K562 (cell line): Measurements from ENCODE around the gene BHLHE40. TPM values are rescaled to one million over a fixed set of nuclear protein-coding genes. Genes with fewer than 3 reads are reported as not detected.

ENCODE experiments used
- ATF6 ChIP-seq: sonication (generic); formaldehyde crosslinking; IDR thresholded peaks from 2 replicates; pipeline ENCODE4 v1.4.0; 2020; ENCODE audit warnings: mild to moderate bottlenecking, missing genetic modification reagents
- CTCF ChIP-seq, 3 experiments: IDR thresholded peaks in 2 of 3; conservative IDR thresholded peaks in 1 of 3; 2 replicates each; pipeline ENCODE4 v1.5.1; 2011 to 2012; ENCODE audit warnings: low read length in 3 of 3, mild to moderate bottlenecking in 3 of 3, control low read depth in 2 of 3, improper control_type of control experiment in 1 of 3, inconsistent platforms in 1 of 3, low read depth in 1 of 3, mixed read lengths in 1 of 3, moderate library complexity in 1 of 3; ENCODE audit not compliant: insufficient read depth in 2 of 3
- GABPA ChIP-seq: fragments of 200-800 bp; sonication (Bioruptor generic); conservative IDR thresholded peaks from 2 replicates; pipeline ENCODE4 v1.6.1; 2016; ENCODE audit warnings: low read depth, missing genetic modification characterization, missing compliant biosample characterization
- HDAC8 ChIP-seq: fragments of 450-650 bp; IDR thresholded peaks from 2 replicates; pipeline ENCODE4 v1.6.1; 2016; ENCODE audit warnings: mild to moderate bottlenecking, missing genetic modification characterization, moderate library complexity, missing compliant biosample characterization
- HIVEP1 ChIP-seq: fragments of 250-450 bp; sonication (Bioruptor Pico); IDR thresholded peaks from 2 replicates; pipeline ENCODE4 v1.4.0; 2020; ENCODE audit warnings: mild to moderate bottlenecking
- MYC ChIP-seq, 2 experiments: fragments of 250-450 bp in 1 of 2; sonication (Bioruptor Pico) in 1 of 2; IDR thresholded peaks; 2 replicates each; pipeline versions ENCODE4 v1.5.1 to v1.6.1; 2012 to 2021; ENCODE audit warnings: low read depth in 2 of 2, borderline replicate concordance in 1 of 2, improper control_type of control experiment in 1 of 2, low read length in 1 of 2, mild to moderate bottlenecking in 1 of 2, moderate library complexity in 1 of 2
- NCOA2 ChIP-seq, 2 experiments: fragments of 450-650 bp; IDR thresholded peaks; 2 replicates each; pipeline ENCODE4 v1.6.1; 2018; ENCODE audit warnings: mild to moderate bottlenecking in 2 of 2, moderate library complexity in 1 of 2; ENCODE audit not compliant: partially characterized antibody in 2 of 2
- PRMT5 ChIP-seq: sonication (generic); formaldehyde crosslinking; IDR thresholded peaks from 2 replicates; pipeline ENCODE4 v1.5.0; 2020; ENCODE audit warnings: missing genetic modification reagents
- RFX1 ChIP-seq: fragments of 450-650 bp; IDR thresholded peaks from 2 replicates; pipeline ENCODE4 v1.6.1; 2016; ENCODE audit warnings: mild to moderate bottlenecking, moderate library complexity
- STAT5A ChIP-seq: IDR thresholded peaks from 2 replicates; pipeline ENCODE4 v1.6.1; 2012; ENCODE audit warnings: low read length, inconsistent platforms, borderline replicate concordance
- USF1 ChIP-seq: sonication (generic); formaldehyde crosslinking; IDR thresholded peaks from 2 replicates; pipeline ENCODE4 v1.9.0; 2022; ENCODE audit warnings: mild to moderate bottlenecking, missing genetic modification reagents
- ZNF239 ChIP-seq: fragments of 250-450 bp; sonication (Bioruptor Pico); IDR thresholded peaks from 2 replicates; pipeline ENCODE4 v1.4.0; 2020; ENCODE audit warnings: mild to moderate bottlenecking
- ZNF431 ChIP-seq: sonication (generic); formaldehyde crosslinking; IDR thresholded peaks from 2 replicates; pipeline ENCODE4 v1.8.0; 2022; ENCODE audit warnings: mild to moderate bottlenecking, missing genetic modification reagents
- ZNF707 ChIP-seq: fragments of 250-450 bp; sonication (Bioruptor Pico); conservative IDR thresholded peaks from 2 replicates; pipeline ENCODE4 v1.8.0; 2022; ENCODE audit warnings: inconsistent platforms, mild to moderate bottlenecking, moderate library complexity
- ZNF830 ChIP-seq: fragments of 250-450 bp; sonication (Bioruptor Pico); IDR thresholded peaks from 2 replicates; pipeline ENCODE4 v1.5.0; 2021; ENCODE audit warnings: mild to moderate bottlenecking
- polyA plus RNA-seq, 8 experiments: library from polyadenylated mRNA; depleted of rRNA in 4 of 8; stranded (reverse) in 5 of 8; unstranded in 3 of 8; fragments of >200 nt; fragmentation: Nextera tagmentation in 2 of 8; fragmentation: Illumina TruSeq in 1 of 8; extraction: Ambion mirVana in 2 of 8; extraction: Trizol in 1 of 8; gene quantifications; 2 replicates each; pipeline versions ENCODE4 v1.2.1 to v1.2.3, GENCODE V29; 2011 to 2014; ENCODE audit warnings: inconsistent platforms in 1 of 8, missing spikeins in 1 of 8
- total RNA-seq, 7 experiments: library from RNA; depleted of rRNA in 6 of 7; stranded (reverse); fragments of >200 nt in 6 of 7; fragmentation: Illumina TruSeq in 2 of 7; extraction: Trizol in 2 of 7; gene quantifications; 2 replicates each; pipeline versions ENCODE4 v1.2.1 to v1.2.3, GENCODE V29; 2011 to 2021; ENCODE audit warnings: low replicate concordance in 1 of 7
- TF ChIP-seq, protein P1 (sequence below): sonication (generic); formaldehyde crosslinking; IDR thresholded peaks from 2 replicates; pipeline ENCODE4 v1.8.0; 2022; ENCODE audit warnings: missing genetic modification reagents, mild to moderate bottlenecking, moderate library complexity, borderline replicate concordance

Gene BHLHE40
- total and polyA plus RNA-seq, 9 of the 15 experiments (the other 6 are each of a cell fraction or from before 2014, with no cell fraction given) = 12.0 to 83.9 (median 31.4) TPM

DNA sequence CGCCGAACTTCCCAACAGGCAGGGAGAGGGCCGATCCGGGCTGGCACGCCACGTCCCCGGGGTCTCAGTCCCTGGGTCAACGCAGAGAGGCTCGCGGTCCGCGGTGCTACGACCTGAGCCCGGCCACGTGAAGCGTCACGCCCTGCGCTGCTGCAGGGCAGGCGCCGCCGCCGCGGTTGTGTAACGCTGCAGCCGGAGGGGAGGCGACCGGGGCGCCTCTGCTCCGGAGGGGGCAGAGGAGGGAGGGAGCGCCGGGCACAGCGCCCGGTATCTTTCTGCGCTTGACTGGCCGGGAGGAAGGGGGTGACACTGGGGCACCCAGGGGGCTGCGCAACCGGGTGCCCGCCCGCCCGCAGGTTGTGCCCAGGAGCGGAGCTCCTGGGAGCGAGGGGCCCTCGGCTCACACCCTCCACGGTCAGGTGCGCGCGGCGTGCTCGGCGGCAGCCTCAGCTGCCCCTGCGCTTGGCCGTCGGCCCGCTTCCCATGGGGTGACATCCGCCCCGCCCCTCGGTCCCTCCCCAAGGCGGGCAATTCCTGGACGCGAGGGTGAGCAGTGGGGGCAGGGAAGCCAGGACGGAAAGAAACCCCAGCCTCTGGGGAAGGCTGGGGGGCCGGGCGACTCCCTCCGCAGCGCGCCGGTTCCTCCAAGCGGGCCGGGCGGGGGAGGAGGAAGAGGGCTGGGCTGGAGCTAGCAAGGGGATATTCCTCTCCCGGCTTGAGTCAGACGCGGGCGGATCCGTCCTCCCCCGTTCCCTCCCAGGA is 852 bp upstream of the BHLHE40 start (continued):
- TF ChIP-seq MYC (IDR thresholded peaks at IDR 0.05; ENCODE audit: low read depth, low read length) (peak; percentile 89), MYC (CRISPR knock-in tag; IDR thresholded peaks at IDR 0.05; ENCODE audit: borderline replicate concordance, low read depth) (peak; percentile 88; the same call in 1 of the 2 replicates), GABPA (no peak), ZNF707 (0 out of 2 replicates have a peak, but pooled peaks have one; percentile 4), ATF6 (CRISPR knock-in tag) (peak; percentile 64; the same call in 1 of the 2 replicates), ZNF431 (peak; percentile 59; the same call in 1 of the 2 replicates), CTCF (IDR thresholded peaks at IDR 0.05 in 2 of 3, conservative IDR thresholded peaks at IDR 0.05 in 1 of 3; ENCODE audit: insufficient read depth in 2 of 3, low read depth in 1 of 3, low read length in 3 of 3) (peak; percentile 1 to 11 (median 4); a peak in 1 of 6 replicates), NCOA2 (IDR thresholded peaks at IDR 0.05; ENCODE audit: partially characterized antibody in 2 of 2) (no peak), USF1 (CRISPR knock-in tag) (peak; percentile 90), PRMT5 (CRISPR knock-in tag) (no peak), HDAC8 (tag) (peak; percentile 87; the same call in 1 of the 2 replicates), HIVEP1 (CRISPR knock-in tag) (peak; percentile 91), RFX1 (no peak), STAT5A (peak; percentile 13; the same call in 1 of the 2 replicates), ZNF239 (CRISPR knock-in tag) (peak; percentile 22; the same call in 1 of the 2 replicates), ZNF830 (CRISPR knock-in tag) (0 out of 2 replicates have a peak, but pooled peaks have one; percentile 56)
- TF ChIP-seq, protein P1, sequence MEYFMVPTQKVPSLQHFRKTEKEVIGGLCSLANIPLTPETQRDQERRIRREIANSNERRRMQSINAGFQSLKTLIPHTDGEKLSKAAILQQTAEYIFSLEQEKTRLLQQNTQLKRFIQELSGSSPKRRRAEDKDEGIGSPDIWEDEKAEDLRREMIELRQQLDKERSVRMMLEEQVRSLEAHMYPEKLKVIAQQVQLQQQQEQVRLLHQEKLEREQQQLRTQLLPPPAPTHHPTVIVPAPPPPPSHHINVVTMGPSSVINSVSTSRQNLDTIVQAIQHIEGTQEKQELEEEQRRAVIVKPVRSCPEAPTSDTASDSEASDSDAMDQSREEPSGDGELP (CRISPR knock-in tag) = peak; percentile 96
